ENCODE data around the gene HMGB2.

The HMGB2 gene

DNA sequence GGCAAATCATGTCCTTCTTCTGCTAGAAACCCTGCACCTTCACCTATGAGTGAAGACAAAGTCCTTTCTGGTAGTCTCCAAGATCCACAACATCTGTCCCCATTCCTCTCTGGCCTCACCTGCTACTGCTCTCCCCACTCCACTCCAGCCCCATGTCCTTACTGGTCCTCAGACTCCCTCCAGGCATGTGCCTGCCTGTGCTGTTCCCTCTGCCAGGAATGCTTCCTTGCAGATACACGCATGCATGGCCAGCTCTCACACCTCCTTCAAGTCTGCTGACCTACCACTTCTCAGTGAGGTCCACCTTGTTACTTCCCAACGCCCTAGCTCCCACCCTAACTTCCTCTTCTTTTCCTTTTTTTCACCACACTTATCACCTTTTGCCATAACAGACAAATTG, 18.1 kb downstream of the HMGB2 start:
- no peak overlapping the region for H3K4me3 ChIP-seq (ENCODE audit: low read depth, low read length)
- DNase-seq (ENCODE audit: low read depth), result no peak
- TF ChIP-seq, protein P1, sequence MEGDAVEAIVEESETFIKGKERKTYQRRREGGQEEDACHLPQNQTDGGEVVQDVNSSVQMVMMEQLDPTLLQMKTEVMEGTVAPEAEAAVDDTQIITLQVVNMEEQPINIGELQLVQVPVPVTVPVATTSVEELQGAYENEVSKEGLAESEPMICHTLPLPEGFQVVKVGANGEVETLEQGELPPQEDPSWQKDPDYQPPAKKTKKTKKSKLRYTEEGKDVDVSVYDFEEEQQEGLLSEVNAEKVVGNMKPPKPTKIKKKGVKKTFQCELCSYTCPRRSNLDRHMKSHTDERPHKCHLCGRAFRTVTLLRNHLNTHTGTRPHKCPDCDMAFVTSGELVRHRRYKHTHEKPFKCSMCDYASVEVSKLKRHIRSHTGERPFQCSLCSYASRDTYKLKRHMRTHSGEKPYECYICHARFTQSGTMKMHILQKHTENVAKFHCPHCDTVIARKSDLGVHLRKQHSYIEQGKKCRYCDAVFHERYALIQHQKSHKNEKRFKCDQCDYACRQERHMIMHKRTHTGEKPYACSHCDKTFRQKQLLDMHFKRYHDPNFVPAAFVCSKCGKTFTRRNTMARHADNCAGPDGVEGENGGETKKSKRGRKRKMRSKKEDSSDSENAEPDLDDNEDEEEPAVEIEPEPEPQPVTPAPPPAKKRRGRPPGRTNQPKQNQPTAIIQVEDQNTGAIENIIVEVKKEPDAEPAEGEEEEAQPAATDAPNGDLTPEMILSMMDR (IDR thresholded peaks at IDR 0.05; ENCODE audit: low read depth, low read length, missing control alignments), result no peak

DNA sequence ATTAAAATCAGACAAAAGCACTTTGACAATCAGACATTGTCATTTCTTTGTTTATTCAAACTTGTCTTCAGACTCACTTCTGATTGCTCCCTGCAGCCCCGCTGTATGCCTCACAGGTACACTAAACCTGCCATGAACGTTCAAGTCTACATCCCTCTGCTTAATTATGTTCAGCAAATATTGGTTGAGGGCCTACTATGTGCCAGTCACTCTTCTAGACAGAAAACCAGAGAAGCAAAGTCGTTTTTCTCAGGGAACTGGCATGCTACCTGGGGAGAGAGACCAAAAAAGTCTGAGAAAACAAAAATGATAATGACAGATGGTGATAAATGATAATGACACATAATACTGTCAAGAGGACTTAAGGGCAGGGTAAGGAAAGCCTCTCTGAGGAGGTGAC, 19.4 kb downstream of the HMGB2 start:
- H3K4me3 ChIP-seq (ENCODE audit: low read depth, low read length), result no peak overlapping the region
- DNase-seq (ENCODE audit: low read depth), result no peak
- TF ChIP-seq, protein P1 (IDR thresholded peaks at IDR 0.05; ENCODE audit: low read depth, low read length, missing control alignments), result no peak

DNA sequence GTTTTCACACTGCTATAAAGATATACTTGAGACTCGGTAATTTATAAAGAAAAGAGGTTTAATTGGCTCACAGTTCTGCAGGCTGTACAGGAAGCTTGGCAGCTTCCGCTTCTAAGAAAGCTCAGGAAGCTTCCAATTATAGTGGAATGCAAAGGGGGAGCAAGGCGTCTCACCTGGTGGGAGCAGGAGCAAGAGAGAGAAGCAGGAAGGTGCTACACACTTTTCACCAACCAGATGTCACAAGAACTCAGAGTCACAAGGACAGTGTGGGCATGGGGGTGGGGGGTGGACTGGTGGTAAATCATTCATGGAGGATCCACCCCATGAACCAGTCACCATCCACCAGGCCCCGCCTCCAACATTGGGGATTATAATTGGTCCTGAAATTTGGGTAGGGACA, 22.8 kb downstream of the HMGB2 start:
- TF ChIP-seq, protein P1 (IDR thresholded peaks at IDR 0.05; ENCODE audit: low read depth, low read length, missing control alignments), result no peak
- no peak for DNase-seq (ENCODE audit: low read depth)
- H3K4me3 ChIP-seq (ENCODE audit: low read depth, low read length), result no peak overlapping the region

DNA sequence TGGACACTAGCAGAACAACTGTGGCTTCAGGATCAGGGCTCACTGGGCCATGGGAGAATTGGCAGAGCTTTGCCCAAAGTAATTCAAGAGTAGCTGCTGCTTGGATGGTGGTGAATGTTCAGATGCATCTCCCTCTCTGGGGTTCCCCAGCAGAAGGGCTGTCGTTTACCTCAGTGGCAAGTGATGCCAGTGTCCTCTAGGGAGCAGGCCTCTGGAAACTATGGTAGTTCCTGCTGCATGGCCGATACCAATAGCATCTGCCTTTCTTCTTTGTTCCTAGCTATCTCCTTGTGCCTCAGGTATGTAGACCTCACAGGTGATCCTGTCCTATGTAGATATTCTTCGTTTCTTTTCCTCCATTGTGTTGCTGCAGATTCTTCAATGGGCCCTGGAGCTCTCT, 26.4 kb downstream of the HMGB2 start:
- DNase-seq (ENCODE audit: low read depth), result no peak
- no peak overlapping the region for H3K4me3 ChIP-seq (ENCODE audit: low read depth, low read length)
- TF ChIP-seq, protein P1 (IDR thresholded peaks at IDR 0.05; ENCODE audit: low read depth, low read length, missing control alignments), result no peak

DNA sequence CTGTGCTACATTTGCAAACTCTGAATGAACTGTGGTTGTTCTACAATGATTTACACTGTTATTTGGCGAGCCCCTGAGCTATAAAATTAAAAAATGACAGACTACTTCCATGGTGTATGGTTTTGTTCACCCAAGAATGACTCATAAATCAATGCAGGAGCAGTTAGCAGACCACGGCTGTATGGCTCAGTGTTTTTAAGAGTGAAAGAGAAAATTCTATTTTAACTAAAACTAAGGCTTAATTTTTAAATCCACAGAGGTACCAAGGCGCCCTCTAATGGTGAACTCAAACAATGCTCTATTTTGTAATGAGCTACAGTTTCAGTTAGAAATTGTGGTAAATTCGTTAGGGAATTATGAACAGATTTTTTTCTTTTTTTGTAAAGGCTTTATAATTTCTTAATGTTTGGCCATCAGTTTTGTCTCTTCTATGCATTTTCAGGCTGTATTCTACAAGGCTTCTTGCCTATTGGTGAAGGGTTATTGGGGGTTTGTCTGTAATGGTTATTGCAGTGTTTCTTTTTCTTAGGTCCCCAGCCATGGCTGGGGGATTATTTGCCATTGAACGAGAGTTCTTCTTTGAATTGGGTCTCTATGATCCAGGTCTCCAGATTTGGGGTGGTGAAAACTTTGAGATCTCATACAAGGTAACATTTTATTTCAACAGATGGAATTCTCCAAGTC, 32.5 kb downstream of the HMGB2 start:
- no peak for DNase-seq (ENCODE audit: low read depth)
- no peak overlapping the region for H3K4me3 ChIP-seq (ENCODE audit: low read depth, low read length)
- TF ChIP-seq, protein P1 (IDR thresholded peaks at IDR 0.05; ENCODE audit: low read depth, low read length, missing control alignments), result peak; percentile 56

DNA sequence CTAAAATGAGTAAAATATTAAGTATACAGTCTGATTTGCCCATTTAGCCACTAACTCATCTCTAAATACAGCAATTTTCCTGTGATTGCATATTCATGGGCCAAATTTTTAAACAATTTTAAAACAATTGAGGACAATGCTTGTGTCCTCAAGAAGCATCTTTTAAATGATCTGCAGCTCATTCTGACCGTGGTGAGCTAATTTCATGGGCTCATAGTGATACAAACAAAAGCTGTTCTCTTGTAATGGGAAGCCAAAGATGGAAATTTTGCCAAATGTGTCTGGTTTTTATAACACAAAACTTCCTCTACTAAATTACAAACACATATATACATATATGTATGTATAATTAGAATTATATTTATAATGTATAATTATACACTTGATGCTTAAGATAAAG, 39.7 kb downstream of the HMGB2 start:
- no peak overlapping the region for H3K4me3 ChIP-seq (ENCODE audit: low read depth, low read length)
- TF ChIP-seq, protein P1 (IDR thresholded peaks at IDR 0.05; ENCODE audit: low read depth, low read length, missing control alignments), result no peak
- DNase-seq (ENCODE audit: low read depth), result no peak

DNA sequence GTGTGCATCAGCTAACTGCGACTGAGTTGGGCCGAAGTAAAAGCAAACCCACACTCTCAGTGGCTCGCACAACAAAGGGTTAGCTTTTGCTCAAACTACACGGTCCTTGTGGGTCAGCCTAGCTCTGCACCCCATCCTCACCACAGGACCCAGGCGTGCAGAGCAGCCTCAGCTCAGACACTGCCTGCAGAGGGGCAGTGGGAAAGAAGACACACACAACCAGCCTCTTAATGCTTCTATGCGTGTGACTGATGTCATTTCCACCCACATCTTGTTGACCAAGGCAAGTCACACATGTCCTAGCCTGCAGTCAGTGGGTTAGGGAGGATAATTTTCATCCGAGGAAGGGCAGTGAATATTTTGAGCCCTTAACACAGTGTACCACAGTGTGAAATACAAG, 40.5 kb downstream of the HMGB2 start:
- TF ChIP-seq, protein P1 (IDR thresholded peaks at IDR 0.05; ENCODE audit: low read depth, low read length, missing control alignments), result no peak
- no peak overlapping the region for H3K4me3 ChIP-seq (ENCODE audit: low read depth, low read length)
- no peak for DNase-seq (ENCODE audit: low read depth)
